Measurements from ENCODE around the gene SPTBN5.
A peak's percentile ranks its signal among the peaks of the same experiment; 100 is the strongest.

SPTBN5 gene

DNA sequence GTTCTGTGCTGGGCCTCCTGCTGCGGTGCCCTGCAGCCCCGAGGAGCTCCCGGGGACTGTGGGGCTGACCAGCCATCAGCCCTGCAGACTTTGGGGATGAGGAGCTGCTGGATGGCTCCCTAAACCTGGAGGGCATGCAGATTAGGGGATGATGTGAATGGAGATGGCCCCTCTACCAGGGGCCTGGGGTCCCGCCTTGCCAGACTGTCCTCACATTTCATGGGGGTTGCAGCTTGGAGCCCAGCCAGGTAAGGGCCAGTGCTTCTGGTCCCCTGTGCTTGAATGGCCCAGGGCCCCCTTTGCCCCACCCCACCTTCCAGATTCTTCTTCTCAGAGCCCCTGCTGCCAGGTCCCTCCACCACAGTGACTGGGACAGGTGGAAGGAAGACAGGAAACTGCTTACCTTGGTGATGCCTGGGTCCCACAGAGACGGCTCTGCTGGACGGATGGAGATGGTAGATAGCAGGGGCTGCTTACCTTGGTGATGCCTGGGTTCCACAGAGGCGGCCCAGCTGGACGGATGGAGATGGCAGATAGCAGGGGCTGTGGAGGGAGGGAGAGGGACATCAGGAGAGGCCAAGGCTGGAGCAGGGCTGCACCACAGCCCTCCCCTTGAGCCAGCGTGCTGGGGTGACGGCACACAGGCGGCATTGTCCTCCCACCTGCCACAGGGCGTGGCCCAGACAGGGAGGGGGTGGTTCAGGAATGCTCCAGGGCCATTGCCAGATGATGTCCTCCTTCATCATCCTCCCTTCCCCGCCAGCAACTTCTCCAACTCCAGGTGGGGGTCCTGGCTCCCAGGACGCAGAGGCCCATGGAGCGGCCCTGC is at the start of gene SPTBN5:
Gene SPTBN5 (minus strand): TSS at position 632 of the 829 bp plus-strand sequence. CDS start 556 bp downstream, at position 76.
- Histone ChIP-seq H3K9ac (ENCODE audit: low read length in 5 of 5) (peak within 1 kb of the TSS in 3 of 5 donors; percentile 25 to 60 (median 32)), H3K36me3 (ENCODE audit: control insufficient read depth in 5 of 5, insufficient read depth in 5 of 5, low read length in 5 of 5) (peaks cover 0 to 23% (median 8%) of the 10 kb centered on the region in 5 donors), H3K4me3 (ENCODE audit: low read depth in 1 of 5, low read length in 5 of 5) (peak within 1 kb of the TSS in 4 of 5 donors; percentile 38 to 54 (median 42)), H3K27ac (ENCODE audit: low read depth, low read length) (peak within 1 kb of the TSS; percentile 37), H3K9me3 (ENCODE audit: control insufficient read depth in 5 of 5, low read length in 5 of 5) (no peaks in the 10 kb centered on the region), H3K27me3 (ENCODE audit: control insufficient read depth in 5 of 5, insufficient read depth in 4 of 5, low read length in 5 of 5) (no peaks in the 10 kb centered on the region), H3K4me1 (ENCODE audit: control insufficient read depth in 5 of 5, insufficient read depth in 5 of 5, low read length in 5 of 5) (peaks cover 3 to 27% (median 18%) of the 10 kb centered on the region in 5 donors)

DNA sequence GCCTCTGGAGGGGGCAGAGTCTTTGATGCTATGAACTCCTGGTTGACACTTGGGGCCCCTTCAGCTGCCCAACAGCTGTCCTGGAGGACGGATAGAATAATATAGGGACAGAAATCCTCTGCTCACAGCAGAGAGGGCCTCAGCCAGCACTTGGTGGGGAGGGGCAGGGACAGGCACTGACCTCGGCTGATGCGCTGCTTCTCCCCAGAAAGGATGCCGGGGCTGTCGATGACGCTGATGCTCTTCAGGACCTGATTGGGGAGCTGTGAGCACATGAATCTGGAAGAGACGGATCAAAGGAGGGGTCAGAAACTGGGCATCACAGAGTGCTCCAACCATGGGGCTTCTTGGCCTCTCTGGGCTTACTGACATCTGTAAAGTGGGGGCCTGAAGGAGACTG is 49.0 kb upstream of the SPTBN5 start:
- Histone ChIP-seq H3K4me1 (ENCODE audit: control insufficient read depth in 5 of 5, insufficient read depth in 5 of 5, low read length in 5 of 5) (peaks cover 10 to 65% (median 36%) of the 10 kb centered on the region in 5 donors), H3K9ac (ENCODE audit: low read length in 5 of 5) (no peak overlapping the region), H3K4me3 (ENCODE audit: low read depth in 1 of 5, low read length in 5 of 5) (no peak overlapping the region), H3K36me3 (ENCODE audit: control insufficient read depth in 5 of 5, insufficient read depth in 5 of 5, low read length in 5 of 5) (peaks cover 5 to 46% (median 30%) of the 10 kb centered on the region in 5 donors), H3K9me3 (ENCODE audit: control insufficient read depth in 5 of 5, low read length in 5 of 5) (no peaks in the 10 kb centered on the region), H3K27ac (ENCODE audit: low read depth, low read length) (peak overlapping the region; percentile 21), H3K27me3 (ENCODE audit: control insufficient read depth in 5 of 5, insufficient read depth in 4 of 5, low read length in 5 of 5) (no peaks in the 10 kb centered on the region)

DNA sequence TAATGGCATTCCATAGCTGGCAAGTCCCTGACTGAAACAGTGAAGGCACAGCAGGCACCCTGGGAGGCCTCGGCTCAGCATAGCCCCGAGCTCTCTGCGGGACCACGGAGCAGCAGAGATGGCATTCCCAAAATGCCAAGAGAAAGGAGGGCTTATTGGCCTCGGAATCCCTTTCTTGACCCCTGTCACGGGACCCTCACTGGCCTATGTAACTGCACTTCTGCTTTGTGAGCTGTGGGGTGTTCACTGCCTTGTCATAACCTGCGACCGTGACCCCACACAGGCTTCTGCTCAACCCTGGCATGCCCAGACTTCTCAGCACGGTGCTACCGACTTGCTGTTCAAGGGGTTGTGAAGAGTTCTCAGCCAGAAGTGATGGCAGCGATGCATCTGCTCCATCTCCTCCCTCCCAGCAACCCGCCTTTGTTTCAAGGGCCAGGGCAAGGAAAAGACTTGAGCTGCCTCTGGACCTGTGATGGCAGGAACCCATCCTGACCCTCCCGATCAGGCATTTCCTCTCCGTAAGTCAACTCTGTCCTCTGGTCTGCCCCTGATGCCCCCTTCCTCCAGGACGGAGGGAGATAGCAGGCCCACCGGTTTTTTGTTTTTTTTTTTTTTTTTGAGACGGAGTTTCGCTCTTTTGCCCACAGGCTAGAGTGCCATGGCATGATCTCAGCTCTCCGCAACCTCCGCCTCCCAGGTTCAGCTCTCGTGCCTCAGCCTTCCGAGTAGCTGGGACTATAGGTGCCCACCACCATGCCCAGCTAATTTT is 48.0 kb upstream of the SPTBN5 start:
- H3K36me3 ChIP-seq (ENCODE audit: control insufficient read depth in 5 of 5, insufficient read depth in 5 of 5, low read length in 5 of 5): peaks cover 5 to 44% (median 30%) of the 10 kb centered on the region in 5 donors
- no peaks in the 10 kb centered on the region for H3K9me3 ChIP-seq (ENCODE audit: control insufficient read depth in 5 of 5, low read length in 5 of 5)
- H3K4me3 ChIP-seq (ENCODE audit: low read depth in 1 of 5, low read length in 5 of 5): no peak overlapping the region
- H3K27ac ChIP-seq (ENCODE audit: low read depth, low read length): no peak overlapping the region
- no peak overlapping the region for H3K9ac ChIP-seq (ENCODE audit: low read length in 5 of 5)
- peaks cover 17 to 65% (median 34%) of the 10 kb centered on the region in 5 donors for H3K4me1 ChIP-seq (ENCODE audit: control insufficient read depth in 5 of 5, insufficient read depth in 5 of 5, low read length in 5 of 5)
- no peaks in the 10 kb centered on the region for H3K27me3 ChIP-seq (ENCODE audit: control insufficient read depth in 5 of 5, insufficient read depth in 4 of 5, low read length in 5 of 5)

DNA sequence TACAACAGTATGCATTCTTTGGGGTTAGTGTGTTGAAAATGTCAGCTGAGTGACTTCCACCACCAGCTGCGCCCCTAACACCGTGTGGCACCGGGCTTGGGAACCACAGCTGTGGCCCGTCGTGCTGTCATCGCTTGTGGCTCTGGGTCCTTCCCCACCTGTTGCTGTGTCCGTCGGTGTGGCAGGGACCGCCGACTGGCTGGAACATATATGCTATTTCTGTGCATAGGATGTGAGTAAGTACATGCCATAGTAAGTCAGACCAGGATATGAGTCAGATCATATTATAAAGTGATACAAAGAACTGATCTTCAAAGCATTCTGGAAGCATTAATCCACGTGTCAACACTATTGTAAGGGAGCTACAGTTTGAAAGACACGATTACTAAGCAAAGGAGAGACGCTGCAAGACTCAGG is 46.6 kb upstream of the SPTBN5 start:
- H3K4me3 ChIP-seq (ENCODE audit: low read depth in 1 of 5, low read length in 5 of 5): no peak overlapping the region
- H3K27ac ChIP-seq (ENCODE audit: low read depth, low read length): peak overlapping the region; percentile 21
- H3K9ac ChIP-seq (ENCODE audit: low read length in 5 of 5): no peak overlapping the region
- H3K9me3 ChIP-seq (ENCODE audit: control insufficient read depth in 5 of 5, low read length in 5 of 5): no peaks in the 10 kb centered on the region
- peaks cover 5 to 37% (median 25%) of the 10 kb centered on the region in 5 donors for H3K36me3 ChIP-seq (ENCODE audit: control insufficient read depth in 5 of 5, insufficient read depth in 5 of 5, low read length in 5 of 5)
- no peaks in the 10 kb centered on the region for H3K27me3 ChIP-seq (ENCODE audit: control insufficient read depth in 5 of 5, insufficient read depth in 4 of 5, low read length in 5 of 5)
- H3K4me1 ChIP-seq (ENCODE audit: control insufficient read depth in 5 of 5, insufficient read depth in 5 of 5, low read length in 5 of 5): peaks cover 21 to 67% (median 38%) of the 10 kb centered on the region in 5 donors

DNA sequence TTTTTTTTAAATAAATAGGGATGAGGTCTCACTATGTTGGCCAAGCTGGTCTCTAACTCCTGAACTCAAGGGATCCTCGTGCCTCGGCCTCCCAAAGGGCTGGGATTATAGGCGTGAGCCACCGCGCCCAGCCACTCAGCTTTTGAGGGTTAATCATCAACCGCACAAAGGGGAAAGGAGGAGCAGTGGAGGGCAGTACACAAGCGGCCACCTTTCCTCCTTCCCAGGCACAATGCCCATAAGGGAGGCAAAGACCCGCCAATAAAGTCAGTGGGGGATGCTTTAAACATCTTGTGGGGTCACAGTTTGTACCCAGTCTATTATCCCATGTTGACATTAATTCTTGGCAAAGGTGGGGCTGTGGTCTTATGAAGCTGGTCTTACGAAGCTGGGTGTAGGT is 46.1 kb upstream of the SPTBN5 start:
- no peaks in the 10 kb centered on the region for H3K27me3 ChIP-seq (ENCODE audit: control insufficient read depth in 5 of 5, insufficient read depth in 4 of 5, low read length in 5 of 5)
- peaks cover 21 to 67% (median 36%) of the 10 kb centered on the region in 5 donors for H3K4me1 ChIP-seq (ENCODE audit: control insufficient read depth in 5 of 5, insufficient read depth in 5 of 5, low read length in 5 of 5)

DNA sequence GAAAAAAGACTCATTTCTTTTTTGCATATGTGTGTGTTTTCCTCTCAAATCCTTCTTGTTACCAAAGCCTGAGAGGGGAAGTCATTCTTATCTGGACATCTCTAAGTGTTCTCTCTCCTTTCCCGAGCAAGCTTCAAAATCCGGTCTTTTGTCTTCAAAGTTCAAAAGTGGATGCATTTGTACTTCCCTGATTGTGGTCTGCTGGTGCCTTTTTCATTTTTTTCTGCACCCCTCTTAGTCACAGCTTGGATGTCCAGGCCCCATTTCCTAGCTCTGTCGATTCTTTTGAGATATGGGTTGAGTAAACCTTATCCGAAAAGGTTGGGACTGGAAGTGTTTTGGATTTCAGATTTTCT is 43.7 kb upstream of the SPTBN5 start:
- no peak overlapping the region for H3K4me3 ChIP-seq (ENCODE audit: low read depth in 1 of 5, low read length in 5 of 5)
- peak overlapping the region; percentile 92 for H3K27ac ChIP-seq (ENCODE audit: low read depth, low read length)

More for the DNA sequence above, 46.1 kb upstream of the SPTBN5 start:
- Histone ChIP-seq H3K9me3 (ENCODE audit: control insufficient read depth in 5 of 5, low read length in 5 of 5) (no peaks in the 10 kb centered on the region), H3K9ac (ENCODE audit: low read length in 5 of 5) (no peak overlapping the region), H3K27ac (ENCODE audit: low read depth, low read length) (peak overlapping the region; percentile 21), H3K36me3 (ENCODE audit: control insufficient read depth in 5 of 5, insufficient read depth in 5 of 5, low read length in 5 of 5) (peaks cover 5 to 34% (median 23%) of the 10 kb centered on the region in 5 donors), H3K4me3 (ENCODE audit: low read depth in 1 of 5, low read length in 5 of 5) (no peak overlapping the region)

DNA sequence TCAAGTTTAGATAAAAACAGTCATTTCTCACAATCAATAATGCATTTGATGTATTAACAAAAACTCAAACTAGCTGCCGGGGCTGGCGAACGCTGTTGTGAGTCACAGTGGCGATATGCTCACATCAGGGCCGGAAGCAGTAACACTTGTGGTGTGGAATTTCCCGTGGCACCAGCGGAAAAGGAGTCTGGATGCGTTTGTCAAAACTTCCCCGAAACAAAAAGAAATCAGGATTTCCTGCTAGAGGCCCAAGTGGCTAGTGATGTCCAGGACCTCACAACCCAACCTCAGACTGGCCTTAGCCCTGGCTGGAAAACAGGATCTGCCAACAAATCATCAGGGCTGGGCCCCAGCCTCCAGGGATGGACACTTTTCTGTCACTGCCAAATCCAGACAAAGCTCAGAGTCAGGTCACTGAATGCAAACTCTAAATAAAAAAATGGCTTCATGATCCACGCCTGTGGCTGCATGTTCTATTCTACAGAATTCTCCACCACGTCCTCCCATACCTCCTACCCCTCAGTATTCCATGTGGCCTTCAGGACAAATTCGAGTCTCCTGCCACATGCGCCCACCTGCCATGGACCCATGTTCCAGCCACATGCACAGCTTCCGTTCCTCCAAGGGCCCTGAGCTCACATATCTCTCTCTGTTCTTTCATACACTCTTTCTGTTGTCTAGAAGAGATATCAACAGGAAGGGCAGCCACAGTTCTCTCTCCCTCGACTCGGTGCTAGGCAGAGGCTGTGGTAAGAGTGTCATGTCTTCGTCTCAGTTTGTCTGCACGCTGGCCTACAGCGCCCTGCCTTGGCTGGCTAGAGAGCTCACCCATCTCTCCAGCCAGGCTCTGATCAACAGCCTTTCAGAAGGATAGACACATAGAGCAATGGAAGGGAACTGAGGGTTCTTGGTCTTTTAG is 43.1 kb upstream of the SPTBN5 start:
- Histone ChIP-seq H3K4me1 (ENCODE audit: control insufficient read depth in 5 of 5, insufficient read depth in 5 of 5, low read length in 5 of 5) (peaks cover 22 to 80% (median 46%) of the 10 kb centered on the region in 5 donors), H3K27me3 (ENCODE audit: control insufficient read depth in 5 of 5, insufficient read depth in 4 of 5, low read length in 5 of 5) (no peaks in the 10 kb centered on the region), H3K9me3 (ENCODE audit: control insufficient read depth in 5 of 5, low read length in 5 of 5) (no peaks in the 10 kb centered on the region), H3K27ac (ENCODE audit: low read depth, low read length) (peak overlapping the region; percentile 92), H3K9ac (ENCODE audit: low read length in 5 of 5) (peak overlapping the region in 4 of 5 donors; percentile 40 to 74 (median 56)), H3K4me3 (ENCODE audit: low read depth in 1 of 5, low read length in 5 of 5) (peak overlapping the region in 3 of 5 donors; percentile 5 to 51 (median 12)), H3K36me3 (ENCODE audit: control insufficient read depth in 5 of 5, insufficient read depth in 5 of 5, low read length in 5 of 5) (peaks cover 5 to 19% (median 14%) of the 10 kb centered on the region in 5 donors)

More for the DNA sequence above, 43.7 kb upstream of the SPTBN5 start:
- H3K27me3 ChIP-seq (ENCODE audit: control insufficient read depth in 5 of 5, insufficient read depth in 4 of 5, low read length in 5 of 5): no peaks in the 10 kb centered on the region
- H3K9ac ChIP-seq (ENCODE audit: low read length in 5 of 5): peak overlapping the region in 4 of 5 donors; percentile 40 to 74 (median 56)
- H3K9me3 ChIP-seq (ENCODE audit: control insufficient read depth in 5 of 5, low read length in 5 of 5): no peaks in the 10 kb centered on the region
- H3K4me1 ChIP-seq (ENCODE audit: control insufficient read depth in 5 of 5, insufficient read depth in 5 of 5, low read length in 5 of 5): peaks cover 19 to 75% (median 41%) of the 10 kb centered on the region in 5 donors
- peaks cover 5 to 22% (median 18%) of the 10 kb centered on the region in 5 donors for H3K36me3 ChIP-seq (ENCODE audit: control insufficient read depth in 5 of 5, insufficient read depth in 5 of 5, low read length in 5 of 5)

DNA sequence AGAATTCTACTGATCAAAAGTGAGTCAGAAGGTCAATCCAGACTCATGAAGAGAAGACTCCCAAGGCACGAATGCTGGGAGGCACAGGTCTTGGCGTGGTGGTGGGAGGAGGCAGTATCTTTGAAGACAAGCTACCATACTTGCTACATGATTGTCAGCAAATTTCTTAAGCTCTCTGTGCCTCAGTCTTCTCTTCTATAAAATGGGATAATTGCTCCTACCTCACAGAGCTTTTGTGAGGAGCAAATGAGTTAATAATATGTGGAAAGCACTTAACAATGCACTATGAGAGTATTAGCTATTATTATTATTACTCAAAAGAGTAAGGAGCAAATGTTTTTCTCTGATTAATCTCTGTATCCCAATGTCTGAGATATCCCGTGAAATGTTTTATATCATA is 42.3 kb upstream of the SPTBN5 start:
- Histone ChIP-seq H3K9me3 (ENCODE audit: control insufficient read depth in 5 of 5, low read length in 5 of 5) (no peaks in the 10 kb centered on the region), H3K36me3 (ENCODE audit: control insufficient read depth in 5 of 5, insufficient read depth in 5 of 5, low read length in 5 of 5) (peaks cover 3 to 14% (median 10%) of the 10 kb centered on the region in 5 donors), H3K27me3 (ENCODE audit: control insufficient read depth in 5 of 5, insufficient read depth in 4 of 5, low read length in 5 of 5) (no peaks in the 10 kb centered on the region), H3K27ac (ENCODE audit: low read depth, low read length) (peak overlapping the region; percentile 92), H3K4me3 (ENCODE audit: low read depth in 1 of 5, low read length in 5 of 5) (no peak overlapping the region), H3K4me1 (ENCODE audit: control insufficient read depth in 5 of 5, insufficient read depth in 5 of 5, low read length in 5 of 5) (peaks cover 22 to 77% (median 48%) of the 10 kb centered on the region in 5 donors), H3K9ac (ENCODE audit: low read length in 5 of 5) (peak overlapping the region in 1 of 5 donors; percentile 26)

DNA sequence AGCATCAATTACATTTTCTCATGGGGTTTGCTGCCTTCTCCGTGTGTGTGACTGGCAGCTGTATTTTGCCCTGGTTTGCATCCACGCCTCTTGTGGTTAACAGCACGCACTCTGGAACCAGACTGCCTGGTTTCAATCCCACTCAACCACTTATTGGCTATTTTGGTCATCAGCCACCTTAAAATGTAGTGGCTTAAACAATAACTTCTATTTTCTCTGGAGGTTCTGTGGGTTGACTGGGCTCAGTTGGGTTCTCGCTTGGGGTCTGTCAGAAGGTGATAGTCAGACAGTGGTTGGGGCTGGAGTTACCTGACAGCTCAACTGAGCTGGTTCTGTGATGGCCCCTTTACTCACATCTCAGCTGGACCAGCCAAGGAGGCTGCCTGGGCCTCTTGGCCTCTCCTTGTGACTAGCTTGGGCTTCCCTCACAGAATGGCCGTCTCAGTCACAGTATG is 41.7 kb upstream of the SPTBN5 start:
- H3K27ac ChIP-seq (ENCODE audit: low read depth, low read length): peak overlapping the region; percentile 92
- H3K4me1 ChIP-seq (ENCODE audit: control insufficient read depth in 5 of 5, insufficient read depth in 5 of 5, low read length in 5 of 5): peaks cover 24 to 83% (median 53%) of the 10 kb centered on the region in 5 donors
- no peaks in the 10 kb centered on the region for H3K27me3 ChIP-seq (ENCODE audit: control insufficient read depth in 5 of 5, insufficient read depth in 4 of 5, low read length in 5 of 5)
- H3K9me3 ChIP-seq (ENCODE audit: control insufficient read depth in 5 of 5, low read length in 5 of 5): no peaks in the 10 kb centered on the region
- peaks cover 0 to 12% (median 10%) of the 10 kb centered on the region in 5 donors for H3K36me3 ChIP-seq (ENCODE audit: control insufficient read depth in 5 of 5, insufficient read depth in 5 of 5, low read length in 5 of 5)
- H3K4me3 ChIP-seq (ENCODE audit: low read depth in 1 of 5, low read length in 5 of 5): no peak overlapping the region
- peak overlapping the region in 2 of 5 donors; percentile 26 to 38 for H3K9ac ChIP-seq (ENCODE audit: low read length in 5 of 5)

All from subcutaneous abdominal adipose tissue (tissue), 5 donors.